ENCODE data around the gene PROK2.

The PROK2 gene

DNA sequence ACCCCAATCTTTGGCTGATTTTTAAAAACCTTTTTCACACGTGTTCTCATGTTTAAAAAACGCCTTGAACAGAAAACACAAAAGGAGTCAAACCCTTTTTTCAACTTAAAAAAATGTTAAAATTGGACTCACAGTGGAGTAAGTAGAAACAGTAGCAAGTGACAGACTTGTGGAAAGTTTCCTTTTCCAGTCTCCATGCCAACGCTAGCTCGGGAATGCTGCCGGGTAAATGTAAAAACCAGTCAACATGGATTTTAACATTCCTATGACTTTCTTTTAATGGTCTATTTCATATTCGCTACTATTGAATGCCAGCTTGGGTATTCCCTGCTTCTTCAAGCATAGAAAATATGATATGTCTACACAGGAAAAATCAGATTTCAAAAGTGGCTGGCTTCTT, 1.6 kb upstream of the PROK2 start:
- DNase-seq (ENCODE audit: low read depth in 2 of 2): no peak

- no peak for DNase-seq (ENCODE audit: low read depth in 2 of 2)
These were observed 1.2 kb upstream of the PROK2 start for GRCh38 chr3:71786217-71786549.

DNA sequence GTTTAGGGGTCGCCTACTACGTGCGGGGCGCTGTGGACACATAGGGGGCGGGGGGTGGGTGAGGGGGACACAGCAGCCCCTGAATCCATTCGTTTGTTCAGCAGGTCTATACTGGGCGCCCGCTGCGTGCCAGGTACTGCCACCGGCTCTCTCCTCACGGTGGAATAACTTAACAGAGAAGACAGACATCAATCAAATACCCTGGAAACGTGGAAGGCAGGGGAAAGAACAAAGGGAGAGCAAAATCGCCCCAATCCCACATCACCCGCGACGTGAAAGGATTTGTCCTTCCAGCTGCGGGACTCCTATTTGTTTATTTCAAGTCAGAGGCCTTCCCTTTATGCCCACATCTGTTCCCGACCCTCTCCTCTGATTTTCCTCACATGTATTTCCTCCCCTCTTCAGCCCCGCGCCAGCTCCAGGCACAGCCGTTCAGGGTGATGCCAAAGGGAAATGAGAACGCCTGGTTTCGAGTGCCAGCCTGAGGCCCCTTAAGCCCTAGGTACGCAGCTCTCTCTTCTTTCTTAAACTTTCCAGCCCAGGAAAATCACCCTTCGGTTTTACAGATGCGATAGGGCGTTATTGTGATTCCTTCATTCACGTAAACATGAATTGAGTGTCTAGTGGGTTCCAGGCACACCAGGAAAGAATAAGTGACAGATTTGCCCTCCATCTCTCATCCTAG, 726 bp upstream of the PROK2 start:
- DNase-seq (ENCODE audit: low read depth in 2 of 2): no peak

DNA sequence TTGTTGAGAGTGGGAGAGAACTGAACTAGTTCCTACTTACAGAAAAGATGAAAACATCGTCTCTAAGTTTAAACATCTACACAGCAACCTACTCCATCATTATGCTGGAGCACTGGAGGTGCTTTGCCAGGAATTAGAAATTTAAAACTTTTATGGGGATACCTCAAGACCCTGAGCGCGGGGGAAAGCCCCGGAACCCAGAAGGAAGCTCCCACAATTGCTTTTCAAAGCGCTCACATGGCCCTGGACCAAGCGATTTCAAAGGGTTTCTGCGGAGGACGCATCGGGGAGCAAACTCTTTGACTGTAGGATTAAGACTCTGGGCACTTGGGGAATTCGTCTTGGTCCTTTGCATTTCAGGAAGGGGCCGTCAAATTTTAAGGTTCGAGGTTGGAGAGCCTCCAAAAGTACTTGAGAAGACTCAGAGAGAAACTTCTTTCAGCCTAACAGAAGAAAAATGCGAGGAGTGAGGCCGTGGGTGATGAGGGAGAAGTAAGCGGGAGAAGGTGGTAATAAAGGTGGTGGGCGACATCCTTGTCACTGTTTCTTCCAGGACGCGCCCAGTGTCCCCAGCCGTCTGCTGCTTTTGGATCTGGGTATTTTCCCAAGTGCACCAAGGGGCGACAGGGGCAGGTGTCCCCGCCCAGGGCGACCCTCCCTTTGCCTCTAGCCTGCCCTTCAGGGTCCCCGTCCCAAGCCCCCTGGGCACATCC, 591 bp downstream of the PROK2 start:
- DNase-seq (ENCODE audit: low read depth in 2 of 2): no peak

DNA sequence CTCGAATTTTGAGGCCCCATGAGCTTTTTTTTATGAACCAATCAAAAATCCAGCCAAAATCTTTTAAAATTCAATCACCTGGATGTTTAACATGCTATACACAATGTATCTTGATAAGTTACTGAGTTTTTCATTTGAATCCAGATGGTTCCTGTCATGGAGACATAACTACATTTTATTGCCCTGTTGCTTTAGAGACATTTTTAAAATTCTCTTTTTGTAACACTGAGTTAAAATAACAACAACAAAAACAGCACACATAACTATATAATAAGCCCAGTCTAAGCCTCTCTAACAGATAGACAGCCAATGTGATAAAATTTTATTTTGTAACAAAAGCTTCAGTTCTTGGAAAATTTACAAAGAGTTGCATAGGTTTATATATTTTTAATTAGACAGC, 1.8 kb downstream of the PROK2 start:
- no peak for DNase-seq (ENCODE audit: low read depth in 2 of 2)

DNA sequence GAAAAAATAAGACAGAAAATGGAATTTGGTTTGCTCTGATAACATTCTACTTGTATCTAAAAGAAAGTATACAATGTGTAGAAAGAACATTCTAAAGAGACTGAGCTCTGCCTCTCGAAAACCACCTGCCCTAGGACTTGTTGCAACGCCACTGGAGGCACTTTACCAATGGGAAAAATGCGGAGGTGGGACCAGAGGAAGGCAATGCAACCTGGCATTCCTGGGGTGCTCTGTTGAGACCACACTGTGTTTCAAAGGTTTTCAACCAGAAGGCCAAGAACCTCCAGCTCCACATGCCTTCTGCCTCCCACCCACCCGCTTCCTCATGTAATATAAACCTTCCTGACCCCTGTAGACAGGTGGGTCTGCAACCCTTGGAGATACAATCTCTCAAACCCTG, 4.5 kb downstream of the PROK2 start:
- DNase-seq (ENCODE audit: low read depth in 2 of 2): no peak

- no peak for DNase-seq (ENCODE audit: low read depth in 2 of 2)
These were observed 5.1 kb downstream of the PROK2 start for GRCh38 chr3:71779674-71780377.

- no peak for DNase-seq (ENCODE audit: low read depth in 2 of 2)
These were observed 6.6 kb downstream of the PROK2 start for GRCh38 chr3:71778353-71778752.

DNA sequence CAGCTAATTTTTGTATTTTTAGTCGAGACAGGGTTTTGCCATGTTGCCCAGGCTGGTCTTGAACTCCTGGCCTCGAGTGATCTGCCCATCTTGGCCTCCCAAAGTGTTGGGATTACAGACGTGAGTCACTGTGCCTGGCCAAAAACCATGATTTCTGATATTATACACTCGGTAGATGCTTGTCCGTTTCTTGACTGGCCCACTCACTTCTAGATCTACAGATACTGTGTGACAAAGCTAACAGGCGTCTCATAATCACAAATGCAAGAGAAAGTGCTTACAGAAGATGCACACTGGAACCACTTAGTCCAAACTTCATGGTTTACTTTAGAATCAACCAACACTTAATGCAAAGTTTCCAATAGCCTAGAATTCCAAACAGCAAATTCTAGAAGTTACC, 8.4 kb downstream of the PROK2 start:
- no peak for DNase-seq (ENCODE audit: low read depth in 2 of 2)

DNA sequence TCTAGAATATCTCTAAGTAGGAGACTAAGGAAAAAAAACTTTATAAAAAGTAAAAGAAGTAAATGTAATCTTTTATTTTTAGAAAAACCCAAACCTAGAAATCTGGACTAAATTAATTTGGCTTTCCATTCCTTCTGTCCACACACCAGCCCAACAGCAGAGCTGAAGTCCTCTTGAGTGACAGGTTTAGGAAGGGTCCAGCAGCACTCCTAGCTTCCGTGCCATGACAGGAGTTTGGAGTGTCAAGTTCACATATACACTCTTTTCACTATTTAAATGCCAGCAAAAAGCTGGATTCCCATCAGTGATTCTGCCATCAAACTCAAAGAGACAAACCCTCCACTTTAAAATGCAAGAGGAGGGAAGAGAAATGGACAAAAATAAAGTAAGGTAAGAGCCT, 13.1 kb downstream of the PROK2 start:
- DNase-seq (ENCODE audit: low read depth in 2 of 2): no peak

GRCh38 chr3:71771126-71771525, 13.8 kb downstream of the PROK2 start:
- no peak for DNase-seq (ENCODE audit: low read depth in 2 of 2)

GRCh38 chr3:71763426-71763825, 21.5 kb downstream of the PROK2 start:
- no peak for DNase-seq (ENCODE audit: low read depth in 2 of 2)

- no peak for DNase-seq (ENCODE audit: low read depth in 2 of 2)
These were observed 24.8 kb downstream of the PROK2 start for GRCh38 chr3:71760140-71760539.

DNA sequence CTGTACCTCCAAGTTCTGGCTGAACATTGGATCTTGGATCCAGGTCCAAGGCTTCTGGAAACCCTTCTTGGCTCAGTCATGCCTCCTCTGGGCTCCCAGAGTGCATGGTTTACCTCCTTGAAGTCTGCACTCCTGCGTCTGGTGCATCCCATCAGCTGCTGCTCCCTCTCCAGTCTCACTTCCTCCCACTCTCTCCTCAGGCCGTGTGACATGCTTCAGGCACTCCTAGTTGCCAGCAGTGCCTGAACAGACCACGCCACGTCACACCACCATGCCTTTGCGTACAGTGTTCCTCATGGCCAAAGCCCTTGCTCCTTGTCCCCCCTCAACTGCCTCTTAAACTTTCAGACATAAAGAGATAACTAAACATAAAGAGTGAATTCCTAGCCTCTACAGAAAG, 25.5 kb downstream of the PROK2 start:
- DNase-seq (ENCODE audit: low read depth in 2 of 2): no peak

DNA sequence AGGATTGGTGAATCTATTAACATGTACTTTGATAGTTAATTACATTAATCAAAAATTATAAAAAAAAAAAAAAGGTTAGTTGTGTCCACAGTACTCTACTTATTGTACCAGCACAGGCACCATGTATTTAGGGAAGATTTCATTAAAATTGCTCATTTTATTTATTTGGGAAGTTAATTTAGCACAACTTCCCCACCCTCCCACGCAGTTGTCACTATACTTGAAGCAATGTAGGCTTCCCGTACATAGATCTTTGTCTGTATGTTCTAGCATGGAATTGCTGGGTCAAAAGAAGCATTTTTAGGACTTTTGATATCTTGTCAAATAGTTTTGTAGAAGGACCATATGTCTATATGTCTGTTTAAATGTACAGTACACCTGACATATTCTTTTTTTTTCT, 26.9 kb downstream of the PROK2 start:
- no peak for DNase-seq (ENCODE audit: low read depth in 2 of 2)

GRCh38 chr3:71754610-71755253, 30.2 kb downstream of the PROK2 start:
- no peak for DNase-seq (ENCODE audit: low read depth in 2 of 2)

GRCh38 chr3:71753701-71754609, 31.0 kb downstream of the PROK2 start, which contains the start of gene GPR27:
Gene GPR27, plus strand, starts transcription at chr3:71753855. Its CDS starts 195 bp downstream, at chr3:71754050.
- no peak for DNase-seq (ENCODE audit: low read depth in 2 of 2)

DNA sequence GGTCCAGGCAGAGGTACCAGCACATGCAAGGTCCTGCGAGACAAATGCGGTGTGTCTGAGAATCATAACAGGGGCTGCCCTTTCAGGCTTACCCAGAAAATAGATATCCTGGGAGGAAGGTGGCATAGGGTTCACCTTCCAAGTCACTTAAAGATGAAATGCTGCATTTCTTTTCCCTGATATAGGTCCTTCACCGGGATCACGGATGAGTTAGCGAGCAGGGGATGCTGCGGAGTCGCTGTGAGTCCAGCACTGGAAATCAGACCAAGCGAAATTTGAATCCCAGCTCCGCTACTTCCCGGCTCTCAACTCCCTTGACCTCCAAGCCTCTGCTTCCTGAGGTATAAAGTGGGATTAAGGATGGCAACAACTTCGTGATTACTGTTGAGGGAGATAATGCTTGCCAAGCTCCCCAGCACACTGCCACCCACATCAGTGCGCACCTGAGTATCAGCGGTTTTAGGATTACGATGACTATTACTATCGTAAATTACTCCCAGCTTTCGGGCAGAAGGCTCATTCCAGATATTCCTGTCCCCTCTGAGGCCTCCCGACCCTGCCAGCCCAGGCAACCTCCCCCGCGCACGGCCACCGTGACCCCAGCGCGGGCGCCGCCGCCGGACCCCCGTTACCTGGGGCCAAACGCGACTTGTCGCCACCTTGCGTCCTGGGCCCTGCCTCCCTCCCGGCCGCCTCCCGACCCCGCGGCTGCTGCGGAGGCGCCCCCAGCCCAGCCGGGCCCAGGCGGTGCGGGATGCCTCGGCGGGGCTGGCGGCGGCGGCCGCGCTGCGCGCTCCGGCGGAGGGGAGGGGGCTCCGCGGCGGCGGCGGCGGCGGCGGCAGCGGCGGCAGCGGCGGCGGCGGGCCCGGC, 31.9 kb downstream of the PROK2 start:
- DNase-seq (ENCODE audit: low read depth in 2 of 2): no peak

- DNase-seq (ENCODE audit: low read depth in 2 of 2): no peak
These were observed 33.3 kb downstream of the PROK2 start for GRCh38 chr3:71751602-71752001.

DNA sequence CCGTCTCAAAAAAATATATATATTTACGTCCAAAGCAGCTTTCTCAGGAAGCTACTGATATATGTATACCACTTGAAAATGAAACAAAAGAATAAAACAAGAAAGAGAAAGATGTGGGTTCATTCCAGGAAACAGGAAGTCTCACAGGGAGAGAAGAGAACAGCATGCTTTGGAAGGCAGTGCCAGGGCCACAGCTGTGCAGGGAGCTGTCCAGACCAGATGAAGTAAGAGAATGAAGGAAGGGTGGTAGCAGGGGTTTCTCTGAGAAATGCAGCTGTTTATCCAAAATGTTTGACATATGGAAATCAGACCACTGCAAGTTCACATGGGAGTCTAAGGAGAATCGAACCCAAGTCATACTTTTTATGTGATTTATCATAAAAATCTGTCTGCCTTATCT, 40.2 kb downstream of the PROK2 start:
- DNase-seq (ENCODE audit: low read depth in 2 of 2): no peak

- DNase-seq (ENCODE audit: low read depth in 2 of 2): no peak
These were observed 42.3 kb downstream of the PROK2 start for GRCh38 chr3:71742621-71743020.

All from stimulated activated CD8-positive, alpha-beta memory T cell treated with anti-CD3 and anti-CD28 coated beads, Interleukin-2, amount 100 ng/mL, for 48 hours (primary cell).